HCT116 (cell line): ENCODE measurements around the gene FANCD2. TPM values are rescaled to one million over a fixed set of nuclear protein-coding genes. Genes with fewer than 3 reads are reported as not detected.
"Not testable (repeated sequence)": the region's sequence is repeated elsewhere in the genome, so short reads cannot be mapped to it uniquely, and the experiment has no call there.

ENCODE experiments used
- ATAC-seq: fragments of 200-7000 bp; cut with Tn5 transposase; 2 replicates; pipeline ENCODE4 v1.9.1; 2020; ENCODE audit warnings: mild to moderate bottlenecking, moderate library complexity
- BruUV-seq: library from RNA; stranded (reverse); fragments of 400-500 nt; replicated peaks from 2 replicates; lab custom pipeline; 2021; lab: Mats Ljungman, UMichigan
- CTCF ChIA-PET: fragments of 300-600 bp; sonication (Branson Sonifier 250); formaldehyde crosslinking; loops from one replicate; lab custom pipeline; 2021; ENCODE audit warnings: antibody characterized with exemption; lab: Charles Lee
- POLR2A ChIA-PET: fragments of 300-600, 350-600 bp; sonication (Branson Sonifier 250); formaldehyde crosslinking; loops from one replicate; lab custom pipeline; 2021; ENCODE audit warnings: antibody characterized with exemption; lab: Charles Lee
- RAD21 ChIA-PET, 2 experiments: fragments of 300-600 bp; sonication (Branson Sonifier 250); formaldehyde crosslinking; loops; one replicate each; lab custom pipeline; 2023; ENCODE audit warnings: low total read pairs in 2 of 2; ENCODE audit not compliant: uncharacterized antibody in 2 of 2, unreplicated experiment in 2 of 2, low non-redundant PET in 1 of 2; lab: Charles Lee
- DNase-seq: peaks from one replicate; pipeline ENCODE4 v3.0.0-alpha.2; 2010; ENCODE audit warnings: low read depth, low spot score
- H2AFZ ChIP-seq: fragments of 200-600 bp; shearing (Covaris generic), sonication (generic); 2 replicates; pipeline ENCODE4 v1.6.1; 2017; ENCODE audit warnings: low read depth, mixed run types, mixed read lengths, antibody characterized with exemption, low read length; ENCODE audit not compliant: poor library complexity, severe bottlenecking
- H3K27ac ChIP-seq: 2 replicates; pipeline ENCODE4 v1.5.1; 2012; ENCODE audit warnings: low read depth, low read length
- H3K27me3 ChIP-seq: fragments of 200-600 bp; sonication (generic); 2 replicates; pipeline ENCODE4 v1.6.1; 2016; ENCODE audit warnings: mixed run types, low read length, mixed read lengths; ENCODE audit not compliant: insufficient read depth
- H3K36me3 ChIP-seq, 2 experiments: fragments of 200-500 bp in 1 of 2; fragments of 200-600 bp in 1 of 2; sonication (Bioruptor generic) in 1 of 2; sonication (generic) in 1 of 2; 2 replicates each; pipeline versions ENCODE4 v1.5.1 to v1.6.1; 2014 to 2016; ENCODE audit warnings: low read length in 2 of 2, inconsistent platforms in 1 of 2, mixed read lengths in 1 of 2, mixed run types in 1 of 2; ENCODE audit not compliant: insufficient read depth in 2 of 2, control insufficient read depth in 1 of 2
- H3K4me1 ChIP-seq, 2 experiments: fragments of 200-600 bp in 1 of 2; sonication (generic) in 1 of 2; 2 replicates each; pipeline versions ENCODE4 v1.5.1 to v1.6.1; 2012 to 2017; ENCODE audit warnings: low read length in 2 of 2, inconsistent platforms in 1 of 2, mild to moderate bottlenecking in 1 of 2, mixed read lengths in 1 of 2, mixed run types in 1 of 2, moderate library complexity in 1 of 2; ENCODE audit not compliant: insufficient read depth in 2 of 2, control insufficient read depth in 1 of 2
- H3K4me2 ChIP-seq: fragments of 200-600 bp; sonication (generic); 2 replicates; pipeline ENCODE4 v1.6.1; 2017; ENCODE audit warnings: mixed run types, low read length, mixed read lengths
- H3K4me3 ChIP-seq, 2 experiments: fragments of 200-600 bp in 1 of 2; sonication (generic) in 1 of 2; replicated peaks in 1 of 2; 2 replicates each; pipeline ENCODE4 v1.5.1; 2011 to 2016; ENCODE audit warnings: low read length in 2 of 2, control low read depth in 1 of 2, low read depth in 1 of 2, mild to moderate bottlenecking in 1 of 2, mixed read lengths in 1 of 2, mixed run types in 1 of 2
- H3K79me2 ChIP-seq: fragments of 200-600 bp; sonication (generic); 2 replicates; pipeline ENCODE4 v1.6.1; 2017; ENCODE audit warnings: mild to moderate bottlenecking, mixed run types, low read length, moderate library complexity, mixed read lengths; ENCODE audit not compliant: insufficient read depth
- H3K9ac ChIP-seq: fragments of 200-600 bp; sonication (generic); 2 replicates; pipeline ENCODE4 v1.6.1; 2016; ENCODE audit warnings: low read length, mixed read lengths
- H3K9me2 ChIP-seq: fragments of 200-600 bp; sonication (generic), shearing (Covaris generic); 2 replicates; pipeline ENCODE4 v1.6.1; 2017; ENCODE audit warnings: mixed run types, mild to moderate bottlenecking, moderate library complexity; ENCODE audit not compliant: insufficient read depth
- H3K9me3 ChIP-seq, 2 experiments: fragments of 200-500 bp in 1 of 2; fragments of 200-600 bp in 1 of 2; sonication (Bioruptor generic) in 1 of 2; sonication (generic) in 1 of 2; 2 replicates each; pipeline ENCODE4 v1.6.1; 2014 to 2017; ENCODE audit warnings: low read length in 2 of 2, mixed read lengths in 2 of 2, inconsistent platforms in 1 of 2, low read depth in 1 of 2, mild to moderate bottlenecking in 1 of 2, mixed run types in 1 of 2, moderate library complexity in 1 of 2; ENCODE audit not compliant: control insufficient read depth in 1 of 2, insufficient read depth in 1 of 2
- H4K20me1 ChIP-seq: fragments of 200-600 bp; sonication (generic), shearing (Covaris generic); 2 replicates; pipeline ENCODE4 v1.6.1; 2017; ENCODE audit warnings: mixed run types, mild to moderate bottlenecking, moderate library complexity; ENCODE audit not compliant: insufficient read depth
- CBX3 ChIP-seq: IDR thresholded peaks from 2 replicates; pipeline ENCODE4 v1.6.1; 2012; ENCODE audit warnings: low read depth
- CEBPB ChIP-seq: IDR thresholded peaks from 2 replicates; pipeline ENCODE4 v1.6.1; 2012; ENCODE audit warnings: low read depth
- JUND ChIP-seq: IDR thresholded peaks from 2 replicates; pipeline ENCODE4 v1.6.1; 2012
- POLR2AphosphoS5 ChIP-seq: IDR thresholded peaks from 2 replicates; pipeline ENCODE4 v1.6.1; 2011; ENCODE audit warnings: mild to moderate bottlenecking, low read depth, low read length, moderate library complexity
- SRF ChIP-seq: IDR thresholded peaks from 2 replicates; pipeline ENCODE4 v1.6.1; 2012; ENCODE audit warnings: low read depth
- ZFX ChIP-seq: fragments of 450-650 bp; IDR thresholded peaks from 2 replicates; pipeline ENCODE4 v1.6.1; 2017
- intact Hi-C: fragments of 100-400 bp; cut with micrococcal nuclease; formaldehyde crosslinking; loops from 2 replicates; pipeline ENCODE4 v1.10.0; 2022
- total RNA-seq: library from RNA; stranded (reverse); gene quantifications from one replicate; pipeline ENCODE4 v1.2.1, GENCODE V29; 2021; ENCODE audit not compliant: unreplicated experiment
- TF ChIP-seq, protein P1 (sequence below): IDR thresholded peaks from 2 replicates; pipeline ENCODE4 v1.6.1; 2011; ENCODE audit warnings: mild to moderate bottlenecking, low read length, moderate library complexity; ENCODE audit not compliant: insufficient replicate concordance; ENCODE audit errors: extremely low read depth
- TF ChIP-seq, protein P2 (sequence below): IDR thresholded peaks from 2 replicates; pipeline ENCODE4 v1.6.1; 2012
- TF ChIP-seq, protein P3 (sequence below): IDR thresholded peaks from 2 replicates; pipeline ENCODE4 v1.6.1; 2012; ENCODE audit warnings: low read depth

FANCD2 gene
- total RNA-seq, 1 experiment from 2014 or later: 50.0 TPM

DNA sequence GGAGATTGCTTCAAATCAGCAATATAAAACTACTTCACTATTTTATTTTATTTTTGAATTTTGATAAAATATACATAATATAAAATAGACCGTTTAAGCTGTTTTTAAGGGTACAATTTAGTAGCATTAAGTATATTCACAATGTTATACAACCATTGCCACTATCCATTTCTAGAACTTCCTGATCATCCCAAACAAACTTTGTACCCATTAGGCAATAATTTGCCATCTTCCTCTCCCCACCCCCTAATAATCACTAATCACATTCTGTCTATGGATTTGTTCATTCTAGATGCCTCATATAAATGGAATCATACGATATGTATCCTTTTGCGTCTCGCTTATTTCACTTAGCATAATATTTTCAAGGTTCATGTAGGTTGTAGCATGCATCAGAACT is 28.9 kb downstream of the FANCD2 start:
- Histone ChIP-seq H3K27me3 (no peaks in the 10 kb centered on the region), H3K4me2 (no peak overlapping the region), H3K27ac (no peak overlapping the region), H3K9me2 (no peaks in the 10 kb centered on the region), H3K9ac (no peak overlapping the region), H4K20me1 (no peaks in the 10 kb centered on the region), H3K9me3 (no peaks in the 10 kb centered on the region), H2AFZ (no peak overlapping the region), H3K4me1 (no peaks in the 10 kb centered on the region), H3K4me3 (no peak overlapping the region), H3K36me3 (peaks cover 5 to 14% of the 10 kb centered on the region in 2 experiments; a peak in 3 of 4 replicates), H3K79me2 (no peaks in the 10 kb centered on the region)
- no peak for DNase-seq
- no TSS peak for BruUV-seq
- TF ChIP-seq JUND: no peak
- TF ChIP-seq, protein P1, sequence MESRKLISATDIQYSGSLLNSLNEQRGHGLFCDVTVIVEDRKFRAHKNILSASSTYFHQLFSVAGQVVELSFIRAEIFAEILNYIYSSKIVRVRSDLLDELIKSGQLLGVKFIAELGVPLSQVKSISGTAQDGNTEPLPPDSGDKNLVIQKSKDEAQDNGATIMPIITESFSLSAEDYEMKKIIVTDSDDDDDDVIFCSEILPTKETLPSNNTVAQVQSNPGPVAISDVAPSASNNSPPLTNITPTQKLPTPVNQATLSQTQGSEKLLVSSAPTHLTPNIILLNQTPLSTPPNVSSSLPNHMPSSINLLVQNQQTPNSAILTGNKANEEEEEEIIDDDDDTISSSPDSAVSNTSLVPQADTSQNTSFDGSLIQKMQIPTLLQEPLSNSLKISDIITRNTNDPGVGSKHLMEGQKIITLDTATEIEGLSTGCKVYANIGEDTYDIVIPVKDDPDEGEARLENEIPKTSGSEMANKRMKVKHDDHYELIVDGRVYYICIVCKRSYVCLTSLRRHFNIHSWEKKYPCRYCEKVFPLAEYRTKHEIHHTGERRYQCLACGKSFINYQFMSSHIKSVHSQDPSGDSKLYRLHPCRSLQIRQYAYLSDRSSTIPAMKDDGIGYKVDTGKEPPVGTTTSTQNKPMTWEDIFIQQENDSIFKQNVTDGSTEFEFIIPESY: no peak
- TF ChIP-seq, protein P2, sequence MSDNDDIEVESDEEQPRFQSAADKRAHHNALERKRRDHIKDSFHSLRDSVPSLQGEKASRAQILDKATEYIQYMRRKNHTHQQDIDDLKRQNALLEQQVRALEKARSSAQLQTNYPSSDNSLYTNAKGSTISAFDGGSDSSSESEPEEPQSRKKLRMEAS: no peak
- TF ChIP-seq CEBPB: no peak
- no peak for TF ChIP-seq SRF
- TF ChIP-seq, protein P3, sequence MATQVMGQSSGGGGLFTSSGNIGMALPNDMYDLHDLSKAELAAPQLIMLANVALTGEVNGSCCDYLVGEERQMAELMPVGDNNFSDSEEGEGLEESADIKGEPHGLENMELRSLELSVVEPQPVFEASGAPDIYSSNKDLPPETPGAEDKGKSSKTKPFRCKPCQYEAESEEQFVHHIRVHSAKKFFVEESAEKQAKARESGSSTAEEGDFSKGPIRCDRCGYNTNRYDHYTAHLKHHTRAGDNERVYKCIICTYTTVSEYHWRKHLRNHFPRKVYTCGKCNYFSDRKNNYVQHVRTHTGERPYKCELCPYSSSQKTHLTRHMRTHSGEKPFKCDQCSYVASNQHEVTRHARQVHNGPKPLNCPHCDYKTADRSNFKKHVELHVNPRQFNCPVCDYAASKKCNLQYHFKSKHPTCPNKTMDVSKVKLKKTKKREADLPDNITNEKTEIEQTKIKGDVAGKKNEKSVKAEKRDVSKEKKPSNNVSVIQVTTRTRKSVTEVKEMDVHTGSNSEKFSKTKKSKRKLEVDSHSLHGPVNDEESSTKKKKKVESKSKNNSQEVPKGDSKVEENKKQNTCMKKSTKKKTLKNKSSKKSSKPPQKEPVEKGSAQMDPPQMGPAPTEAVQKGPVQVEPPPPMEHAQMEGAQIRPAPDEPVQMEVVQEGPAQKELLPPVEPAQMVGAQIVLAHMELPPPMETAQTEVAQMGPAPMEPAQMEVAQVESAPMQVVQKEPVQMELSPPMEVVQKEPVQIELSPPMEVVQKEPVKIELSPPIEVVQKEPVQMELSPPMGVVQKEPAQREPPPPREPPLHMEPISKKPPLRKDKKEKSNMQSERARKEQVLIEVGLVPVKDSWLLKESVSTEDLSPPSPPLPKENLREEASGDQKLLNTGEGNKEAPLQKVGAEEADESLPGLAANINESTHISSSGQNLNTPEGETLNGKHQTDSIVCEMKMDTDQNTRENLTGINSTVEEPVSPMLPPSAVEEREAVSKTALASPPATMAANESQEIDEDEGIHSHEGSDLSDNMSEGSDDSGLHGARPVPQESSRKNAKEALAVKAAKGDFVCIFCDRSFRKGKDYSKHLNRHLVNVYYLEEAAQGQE: no peak
- no peak for TF ChIP-seq CBX3
- no peak for TF ChIP-seq POLR2AphosphoS5
- TF ChIP-seq ZFX: no peak
- CTCF ChIA-PET: interaction anchor here (0.9 kb wide), 1 partner anchor 193 kb away, joined by 3 read pairs; the partner anchor contains the start of gene TATDN2
- RAD21 ChIA-PET: no interaction called here
- POLR2A ChIA-PET: no interaction called here
- ATAC-seq: no peak
- intact Hi-C loops: no loop called here

DNA sequence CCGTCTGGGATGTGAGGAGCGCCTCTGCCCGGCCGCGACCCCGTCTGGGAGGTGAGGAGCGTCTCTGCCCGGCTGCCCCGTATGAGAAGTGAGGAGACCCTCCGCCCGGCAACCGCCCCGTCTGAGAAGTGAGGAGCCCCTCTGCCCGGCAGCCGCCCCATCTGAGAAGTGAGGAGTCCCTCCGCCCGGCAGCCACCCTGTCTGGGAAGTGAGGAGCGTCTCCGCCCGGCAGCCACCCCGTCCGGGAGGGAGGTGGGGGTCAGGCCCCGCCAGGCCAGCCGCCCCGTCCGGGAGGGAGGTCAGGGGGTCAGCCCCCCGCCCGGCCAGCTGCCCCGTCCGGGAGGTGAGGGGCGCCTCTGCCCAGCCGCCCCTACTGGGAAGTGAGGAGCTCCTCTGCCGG is 43.8 kb downstream of the FANCD2 start:
- H2AFZ ChIP-seq, DNase-seq, CTCF ChIA-PET, H3K4me2 ChIP-seq, RAD21 ChIA-PET, H3K27me3 ChIP-seq, intact Hi-C loops, H3K9me2 ChIP-seq, H3K27ac ChIP-seq, ATAC-seq, H3K9me3 ChIP-seq, H4K20me1 ChIP-seq, H3K9ac ChIP-seq, H3K79me2 ChIP-seq, BruUV-seq, POLR2A ChIA-PET, H3K4me1 ChIP-seq, H3K4me3 ChIP-seq: not testable (repeated sequence)
- H3K36me3 ChIP-seq: peaks cover 21 to 34% of the 10 kb centered on the region in 2 experiments
